NCI-H1105 treated with DMSO at 0.1 percent for 48 hours (cell line): ENCODE data around the gene ELOVL2.
"Not testable (repeated sequence)": the region's sequence is repeated elsewhere in the genome, so short reads cannot be mapped to it uniquely, and the experiment has no call there.

Source experiments
- DNase-seq: peaks from one replicate; lab custom pipeline; 2025; lab: John Stamatoyannopoulos, UW

The ELOVL2 gene

GRCh38 chr6:11021003-11021402 lies 23.1 kb downstream of the ELOVL2 start:
- DNase-seq: no peak

GRCh38 chr6:11018225-11018624 lies 25.9 kb downstream of the ELOVL2 start:
- no peak for DNase-seq

GRCh38 chr6:11017090-11017489 lies 27.0 kb downstream of the ELOVL2 start:
- DNase-seq: no peak

- no peak for DNase-seq
Measured at GRCh38 chr6:11016452-11016851, 27.7 kb downstream of the ELOVL2 start.

- no peak for DNase-seq
Measured at GRCh38 chr6:11015102-11015501, 29.0 kb downstream of the ELOVL2 start.

GRCh38 chr6:11013721-11014070 lies 30.4 kb downstream of the ELOVL2 start:
- DNase-seq: no peak

GRCh38 chr6:11012976-11013720 lies 31.0 kb downstream of the ELOVL2 start:
- DNase-seq: no peak

GRCh38 chr6:11012295-11012754 lies 31.8 kb downstream of the ELOVL2 start:
- DNase-seq: no peak

- no peak for DNase-seq
Measured at GRCh38 chr6:11011787-11012234, 32.3 kb downstream of the ELOVL2 start.

GRCh38 chr6:11009353-11009752 lies 34.8 kb downstream of the ELOVL2 start:
- DNase-seq: no peak

- no peak for DNase-seq
Measured at GRCh38 chr6:11008821-11009220, 35.3 kb downstream of the ELOVL2 start.

- DNase-seq: no peak
Measured at GRCh38 chr6:11007715-11008608, 36.1 kb downstream of the ELOVL2 start.

- DNase-seq: no peak
Measured at GRCh38 chr6:11006061-11006460, 38.0 kb downstream of the ELOVL2 start.

- DNase-seq: not testable (repeated sequence)
Measured at GRCh38 chr6:11003297-11003696, 40.8 kb downstream of the ELOVL2 start.

GRCh38 chr6:11002176-11002575 lies 41.9 kb downstream of the ELOVL2 start:
- DNase-seq: no peak

- DNase-seq: no peak
Measured at GRCh38 chr6:10999994-11000393, 44.1 kb downstream of the ELOVL2 start.

- no peak for DNase-seq
Measured at GRCh38 chr6:10995114-10995707, 48.9 kb downstream of the ELOVL2 start.

GRCh38 chr6:10993896-10994295 lies 50.2 kb downstream of the ELOVL2 start:
- DNase-seq: no peak

GRCh38 chr6:10991115-10991514 lies 53.0 kb downstream of the ELOVL2 start:
- no peak for DNase-seq

- no peak for DNase-seq
Measured at GRCh38 chr6:10989587-10989986, 54.5 kb downstream of the ELOVL2 start.

- not testable (repeated sequence) for DNase-seq
Measured at GRCh38 chr6:10984959-10985358, 59.1 kb downstream of the ELOVL2 start.

- DNase-seq: no peak
Measured at GRCh38 chr6:10981409-10981808, 62.7 kb downstream of the ELOVL2 start.

- DNase-seq: no peak
Measured at GRCh38 chr6:10979603-10980002, 64.5 kb downstream of the ELOVL2 start.
